ENCODE results near the gene SPDEF. TPM values are rescaled to one million over a fixed set of nuclear protein-coding genes. Genes with fewer than 3 reads are reported as not detected.

SPDEF gene
- total and polyA plus RNA-seq, 8 donors = 0.93 to 6.0 (median 1.8) TPM

GRCh38 chr6:34565722-34566137, 9.6 kb upstream of the SPDEF start:
- intact Hi-C loops (cut with DNase I) = no loop called here
- no peak for DNase-seq
- ATAC-seq = no peak

GRCh38 chr6:34564181-34564580, 8.1 kb upstream of the SPDEF start:
- Histone ChIP-seq H3K4me1 (no peaks in the 10 kb centered on the region), H3K4me3 (no peak overlapping the region), H3K36me3 (no peaks in the 10 kb centered on the region), H3K27ac (no peak overlapping the region), H3K9me3 (no peaks in the 10 kb centered on the region), H3K27me3 (peaks cover 0 to 26% of the 10 kb centered on the region in 2 donors)
- DNase-seq (no peak), ATAC-seq (no peak)
- intact Hi-C loops (cut with DNase I) = no loop called here
- TF ChIP-seq, protein P1, sequence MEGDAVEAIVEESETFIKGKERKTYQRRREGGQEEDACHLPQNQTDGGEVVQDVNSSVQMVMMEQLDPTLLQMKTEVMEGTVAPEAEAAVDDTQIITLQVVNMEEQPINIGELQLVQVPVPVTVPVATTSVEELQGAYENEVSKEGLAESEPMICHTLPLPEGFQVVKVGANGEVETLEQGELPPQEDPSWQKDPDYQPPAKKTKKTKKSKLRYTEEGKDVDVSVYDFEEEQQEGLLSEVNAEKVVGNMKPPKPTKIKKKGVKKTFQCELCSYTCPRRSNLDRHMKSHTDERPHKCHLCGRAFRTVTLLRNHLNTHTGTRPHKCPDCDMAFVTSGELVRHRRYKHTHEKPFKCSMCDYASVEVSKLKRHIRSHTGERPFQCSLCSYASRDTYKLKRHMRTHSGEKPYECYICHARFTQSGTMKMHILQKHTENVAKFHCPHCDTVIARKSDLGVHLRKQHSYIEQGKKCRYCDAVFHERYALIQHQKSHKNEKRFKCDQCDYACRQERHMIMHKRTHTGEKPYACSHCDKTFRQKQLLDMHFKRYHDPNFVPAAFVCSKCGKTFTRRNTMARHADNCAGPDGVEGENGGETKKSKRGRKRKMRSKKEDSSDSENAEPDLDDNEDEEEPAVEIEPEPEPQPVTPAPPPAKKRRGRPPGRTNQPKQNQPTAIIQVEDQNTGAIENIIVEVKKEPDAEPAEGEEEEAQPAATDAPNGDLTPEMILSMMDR (IDR thresholded peaks at IDR 0.05) = no peak

More at GRCh38 chr6:34565722-34566137, 9.6 kb upstream of the SPDEF start:
- H3K36me3 ChIP-seq = no peaks in the 10 kb centered on the region
- H3K27me3 ChIP-seq = peaks cover 0 to 41% of the 10 kb centered on the region in 2 donors
- no peak overlapping the region for H3K4me3 ChIP-seq
- TF ChIP-seq, protein P1 (IDR thresholded peaks at IDR 0.05) = no peak
- no peaks in the 10 kb centered on the region for H3K9me3 ChIP-seq
- no peak overlapping the region for H3K27ac ChIP-seq
- H3K4me1 ChIP-seq = no peaks in the 10 kb centered on the region

DNA sequence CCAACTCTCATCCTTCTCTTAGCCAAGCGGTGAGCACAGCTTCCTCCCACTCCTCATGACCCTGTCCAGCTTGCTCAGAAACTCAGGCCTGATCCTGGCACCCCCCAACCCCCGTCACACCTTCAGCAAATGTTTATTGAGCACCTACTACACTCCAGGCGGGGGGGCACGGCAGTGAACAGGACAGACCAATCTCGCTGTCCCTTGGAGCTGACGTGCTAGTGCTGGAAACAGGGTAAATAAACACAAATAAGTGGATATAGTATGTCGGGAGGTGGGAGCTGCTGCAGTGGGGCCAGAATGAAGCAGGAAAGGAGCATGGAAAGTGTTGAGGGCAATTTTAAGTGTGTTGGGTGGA, 7.4 kb upstream of the SPDEF start:
- H3K36me3 ChIP-seq = no peaks in the 10 kb centered on the region
- H3K27ac ChIP-seq = no peak overlapping the region
- intact Hi-C loops (cut with DNase I) = no loop called here
- no peak overlapping the region for H3K4me3 ChIP-seq
- TF ChIP-seq, protein P1 (IDR thresholded peaks at IDR 0.05) = no peak
- DNase-seq (no peak), ATAC-seq (no peak)
- peaks cover 0 to 19% of the 10 kb centered on the region in 2 donors for H3K27me3 ChIP-seq
- H3K4me1 ChIP-seq = no peaks in the 10 kb centered on the region
- H3K9me3 ChIP-seq = peaks cover 0 to 1% of the 10 kb centered on the region in 2 donors

- ATAC-seq (no peak), DNase-seq (no peak)
- Histone ChIP-seq H3K27ac (no peak overlapping the region), H3K4me3 (no peak overlapping the region), H3K27me3 (peaks cover 0 to 14% of the 10 kb centered on the region in 2 donors), H3K4me1 (no peaks in the 10 kb centered on the region), H3K9me3 (peaks cover 0 to 6% of the 10 kb centered on the region in 2 donors), H3K36me3 (no peaks in the 10 kb centered on the region)
- TF ChIP-seq, protein P1 (IDR thresholded peaks at IDR 0.05) = no peak
- intact Hi-C loops (cut with DNase I) = no loop called here
These were observed 6.9 kb upstream of the SPDEF start for GRCh38 chr6:34562861-34563512.

- Histone ChIP-seq H3K4me3 (no peak overlapping the region), H3K27me3 (peaks cover 0 to 7% of the 10 kb centered on the region in 2 donors), H3K9me3 (peaks cover 0 to 6% of the 10 kb centered on the region in 2 donors), H3K36me3 (no peaks in the 10 kb centered on the region), H3K27ac (no peak overlapping the region), H3K4me1 (no peaks in the 10 kb centered on the region)
- DNase-seq = no peak
- TF ChIP-seq, protein P1 (IDR thresholded peaks at IDR 0.05) = no peak
- no peak for ATAC-seq
- intact Hi-C loops (cut with DNase I) = no loop called here
These were observed 6.2 kb upstream of the SPDEF start for GRCh38 chr6:34562350-34562749.
